GM12891 (cell line): Measurements from ENCODE around the gene INTS6.

Source experiments
- POLR2A ChIP-seq: IDR thresholded peaks from 2 replicates; pipeline ENCODE4 v1.6.1; 2011; ENCODE audit warnings: low read depth, low read length, control low read depth
- POLR2AphosphoS5 ChIP-seq: IDR thresholded peaks from 2 replicates; pipeline ENCODE4 v1.6.1; 2011; ENCODE audit warnings: low read depth, low read length, control low read depth
- SPI1 ChIP-seq: IDR thresholded peaks from 2 replicates; pipeline ENCODE4 v1.6.1; 2011; ENCODE audit warnings: low read depth, low read length, control low read depth

- TF ChIP-seq POLR2AphosphoS5 = no peak
- no peak for TF ChIP-seq POLR2A
- no peak for TF ChIP-seq SPI1
Measured at GRCh38 chr13:51456510-51456909, 3.7 kb upstream of the INTS6 start.
